Urothelium cell line (cell line): ENCODE data around the gene RASL10A.
"Not testable (repeated sequence)": the region's sequence is repeated elsewhere in the genome, so short reads cannot be mapped to it uniquely, and the experiment has no call there.

Experiments used
- DNase-seq: peaks from one replicate; pipeline ENCODE4 v3.0.0; 2011; ENCODE audit warnings: low spot score, mixed read lengths
- FAIRE-seq: peaks from 2 replicates; lab custom pipeline; 2011; peaks lifted over from hg19 to GRCh38; lab: Jason Lieb, UNC

The RASL10A gene, protein sequence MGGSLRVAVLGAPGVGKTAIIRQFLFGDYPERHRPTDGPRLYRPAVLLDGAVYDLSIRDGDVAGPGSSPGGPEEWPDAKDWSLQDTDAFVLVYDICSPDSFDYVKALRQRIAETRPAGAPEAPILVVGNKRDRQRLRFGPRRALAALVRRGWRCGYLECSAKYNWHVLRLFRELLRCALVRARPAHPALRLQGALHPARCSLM

DNA sequence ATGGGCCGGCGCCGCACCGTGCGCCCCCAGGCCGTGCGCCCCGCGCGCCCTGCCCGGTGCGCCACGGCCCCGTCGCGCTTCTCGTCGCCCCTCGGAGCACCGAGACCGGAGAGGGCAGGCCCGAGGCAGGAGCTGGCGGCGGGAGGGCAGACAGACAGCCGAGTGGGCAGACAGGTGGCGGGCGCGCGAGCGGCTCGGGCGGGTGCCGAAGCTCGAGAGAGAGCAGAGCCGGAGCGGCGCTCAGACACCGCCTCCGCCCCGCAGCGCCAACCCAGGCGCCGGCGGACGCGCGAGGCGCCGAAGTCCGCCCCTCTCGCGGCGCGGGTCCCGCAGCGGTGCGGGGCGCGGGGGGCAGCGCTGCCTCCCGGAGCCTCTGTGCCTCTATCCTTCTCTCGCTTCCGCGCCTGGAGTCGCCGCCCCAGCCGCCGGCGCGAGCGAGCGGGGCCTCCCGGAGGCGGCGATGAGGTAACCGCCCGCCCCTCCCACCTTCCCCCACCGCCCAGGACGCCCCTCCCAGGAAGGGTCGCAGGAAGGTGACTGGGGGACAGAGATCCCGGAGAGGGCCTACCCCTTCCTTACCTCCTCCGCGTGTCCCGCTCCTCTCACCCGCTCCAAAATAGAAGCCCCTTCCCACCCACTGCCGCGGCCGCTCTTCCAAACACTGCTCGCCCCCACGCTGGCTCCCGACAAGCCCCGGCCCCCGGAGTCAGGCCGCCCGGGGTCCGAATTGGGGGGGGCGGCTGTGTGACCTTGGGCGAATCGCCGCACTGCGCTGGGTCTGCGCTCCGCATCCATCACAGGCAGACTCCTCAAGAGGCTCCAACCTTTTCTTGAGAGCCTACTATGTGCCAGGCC is at the start of gene RASL10A:
Gene RASL10A (minus strand): TSS at position 412 of the 855 bp plus-strand sequence. CDS start 451 bp downstream, outside the sequence.
- FAIRE-seq (no peak), DNase-seq (no peak)

DNA sequence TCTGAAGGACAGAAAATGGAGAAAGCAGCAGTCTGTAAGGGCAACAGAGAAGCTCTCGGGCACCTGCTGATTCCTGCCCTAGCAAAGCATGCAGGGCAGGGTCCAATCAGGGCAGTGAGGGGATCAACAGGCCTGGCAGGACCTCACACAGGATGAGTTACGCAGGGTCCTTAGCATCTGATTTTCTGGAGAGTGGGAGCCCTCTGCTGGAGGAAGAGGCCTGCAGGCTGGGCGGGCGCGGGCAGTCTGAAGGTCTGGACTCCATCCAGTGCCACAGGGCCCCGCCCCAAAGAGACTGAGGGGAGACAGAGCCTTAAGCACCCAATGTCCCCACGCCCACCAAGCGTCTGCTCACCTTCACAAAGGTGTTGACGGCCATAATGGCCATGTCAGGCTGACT is 44.0 kb upstream of the RASL10A start:
- peak; percentile 35 for DNase-seq

DNA sequence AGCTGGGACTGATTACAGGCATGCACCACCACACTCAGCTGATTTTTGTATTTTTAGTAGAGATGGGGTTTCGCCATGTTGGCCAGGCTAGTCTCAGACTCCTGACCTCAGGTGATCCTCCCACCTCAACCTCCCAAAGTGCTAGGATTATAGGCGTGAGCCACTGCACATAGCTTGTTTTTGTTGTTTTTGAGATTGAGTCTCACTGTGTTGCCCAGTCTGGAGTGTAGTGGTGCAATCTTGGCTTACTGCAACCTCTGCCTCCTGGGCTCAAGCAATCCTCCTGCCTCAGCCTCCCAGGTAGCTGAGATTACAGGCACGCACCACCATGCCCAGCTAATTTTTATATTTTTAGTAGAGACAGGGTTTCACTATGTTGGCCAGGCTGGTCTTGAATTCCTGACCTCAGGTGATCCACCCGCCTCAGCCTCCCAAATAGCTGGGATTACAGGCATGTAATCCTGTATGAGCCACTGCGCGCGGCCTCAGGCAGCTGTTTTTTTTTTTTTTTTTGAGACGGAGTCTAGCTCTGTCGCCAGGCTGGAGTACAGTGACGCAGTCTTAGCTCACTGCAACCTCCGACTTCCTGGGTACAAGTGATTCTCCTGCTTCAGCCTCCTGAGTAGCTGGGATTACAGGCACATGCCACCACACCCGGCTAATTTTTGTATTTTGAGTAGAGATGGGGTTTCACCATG is 41.8 kb upstream of the RASL10A start:
- FAIRE-seq, DNase-seq: not testable (repeated sequence)

More for the DNA sequence above, 44.0 kb upstream of the RASL10A start:
- FAIRE-seq = no peak

DNA sequence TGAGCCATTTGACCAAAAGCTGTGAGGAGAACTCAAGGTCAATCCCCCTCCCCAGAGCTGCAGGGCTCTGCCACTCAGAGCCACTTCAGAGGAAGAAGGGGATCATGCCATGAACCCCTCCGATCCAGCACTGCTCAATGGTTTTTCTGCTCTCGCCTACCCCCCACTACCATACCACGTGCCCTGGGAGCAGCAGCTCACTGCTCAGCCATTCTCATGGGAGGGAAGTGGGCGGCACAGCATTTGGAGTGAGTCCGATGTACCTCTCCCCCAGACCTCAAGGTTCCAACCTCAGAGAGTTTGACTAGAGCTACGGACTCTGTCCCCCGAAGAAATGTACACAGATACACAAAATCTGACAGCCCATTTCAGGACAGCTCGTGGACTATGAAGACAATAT is 38.4 kb upstream of the RASL10A start:
- FAIRE-seq (no peak), DNase-seq (no peak)

DNA sequence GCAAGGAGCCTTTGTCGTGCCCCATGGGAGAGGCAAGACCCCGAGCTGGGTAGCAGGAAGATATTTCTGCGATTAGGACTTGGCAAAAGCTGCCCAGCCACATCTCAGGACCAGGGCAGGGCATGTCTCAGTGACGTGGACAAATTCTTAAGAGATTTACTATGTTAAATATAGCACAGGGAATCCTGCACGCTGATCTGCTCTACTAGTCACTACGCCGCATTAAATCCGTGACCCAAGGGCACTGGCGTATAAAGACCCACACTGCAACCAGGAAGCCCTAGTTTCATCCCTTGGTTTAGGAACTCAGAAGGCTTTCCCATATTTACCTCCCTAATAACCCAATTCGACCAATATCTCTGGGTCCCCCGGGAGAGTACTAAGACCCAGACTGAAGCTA is 37.8 kb upstream of the RASL10A start:
- DNase-seq (no peak), FAIRE-seq (no peak)

DNA sequence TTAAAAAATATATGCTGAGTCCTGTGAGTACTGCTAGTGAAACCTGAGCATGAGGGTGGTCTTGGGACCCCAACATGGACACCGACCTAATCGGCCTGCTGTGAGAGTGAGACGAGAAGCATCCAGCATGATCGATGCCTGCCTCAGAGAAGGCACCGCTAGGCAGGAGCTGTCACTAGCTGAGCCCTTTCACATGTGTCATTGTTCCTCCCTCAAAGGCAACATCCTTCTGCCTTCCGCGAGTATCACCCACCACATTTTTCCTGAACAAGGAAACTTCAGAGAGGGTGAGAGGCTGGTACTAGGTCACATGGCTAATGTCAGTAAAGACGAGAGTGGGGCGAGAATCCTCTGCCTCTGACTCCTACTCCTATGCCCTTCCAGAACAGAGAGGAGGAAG is 37.3 kb upstream of the RASL10A start:
- FAIRE-seq (no peak), DNase-seq (no peak)

DNA sequence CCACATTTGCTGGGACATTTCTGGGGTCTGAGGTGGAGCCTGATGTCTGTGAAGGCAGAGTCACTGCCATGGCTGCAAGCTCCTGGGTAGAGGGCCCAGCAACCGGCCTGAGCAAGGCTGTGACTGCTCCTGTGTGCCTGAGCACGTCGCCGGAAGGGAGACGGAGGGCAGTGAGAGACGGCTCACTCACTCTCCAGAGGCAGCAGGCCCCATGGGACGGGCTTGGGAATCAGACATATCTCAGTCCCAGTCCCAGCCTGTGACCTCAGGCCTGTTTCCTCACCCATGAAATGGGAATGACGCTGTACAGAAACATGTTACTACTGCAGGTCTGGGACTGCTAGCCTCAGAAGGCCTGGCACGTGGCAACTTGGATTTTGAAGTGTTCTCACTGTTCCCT is 36.4 kb upstream of the RASL10A start:
- no peak for FAIRE-seq
- no peak for DNase-seq

DNA sequence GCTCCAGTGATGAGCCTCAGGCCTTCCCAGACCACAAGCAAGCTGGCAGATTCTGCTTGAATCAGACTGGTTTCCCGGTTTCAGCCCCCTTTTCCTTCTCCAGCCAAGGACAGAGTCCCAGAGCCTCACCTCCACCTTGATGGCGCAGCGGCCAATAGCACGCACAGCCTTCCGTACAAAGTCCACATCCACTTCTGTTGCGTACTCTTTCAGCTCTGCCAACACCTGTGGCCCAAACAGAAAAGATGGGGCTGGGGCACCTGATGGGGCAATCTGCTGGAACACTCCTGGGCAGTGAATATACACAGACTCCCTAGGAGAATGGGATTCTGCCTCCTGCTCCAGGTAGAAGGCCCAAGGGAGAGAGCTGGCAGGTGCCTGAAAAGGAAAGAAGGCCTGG is 35.5 kb upstream of the RASL10A start:
- no peak for FAIRE-seq

DNA sequence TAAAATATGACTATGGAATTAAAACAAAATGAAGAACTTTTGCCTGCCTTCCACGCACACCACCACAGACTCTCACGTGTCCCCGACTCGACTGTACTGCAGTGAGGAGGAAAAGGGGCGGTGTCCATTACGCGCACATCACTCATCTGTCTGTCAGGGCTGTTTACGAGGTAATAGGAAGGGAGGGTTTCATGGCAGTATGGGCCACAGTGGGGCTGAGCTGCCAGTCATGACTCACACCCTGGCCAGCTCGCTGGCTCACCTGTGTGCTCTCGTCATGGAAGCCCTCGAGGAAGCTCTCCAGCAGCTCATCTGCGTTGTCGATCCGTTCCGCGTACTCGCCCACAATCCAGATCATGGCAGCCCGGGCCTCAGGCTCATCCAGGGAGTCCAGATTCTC is 33.5 kb upstream of the RASL10A start:
- no peak for FAIRE-seq

More for the DNA sequence above, 35.5 kb upstream of the RASL10A start:
- DNase-seq = no peak

DNA sequence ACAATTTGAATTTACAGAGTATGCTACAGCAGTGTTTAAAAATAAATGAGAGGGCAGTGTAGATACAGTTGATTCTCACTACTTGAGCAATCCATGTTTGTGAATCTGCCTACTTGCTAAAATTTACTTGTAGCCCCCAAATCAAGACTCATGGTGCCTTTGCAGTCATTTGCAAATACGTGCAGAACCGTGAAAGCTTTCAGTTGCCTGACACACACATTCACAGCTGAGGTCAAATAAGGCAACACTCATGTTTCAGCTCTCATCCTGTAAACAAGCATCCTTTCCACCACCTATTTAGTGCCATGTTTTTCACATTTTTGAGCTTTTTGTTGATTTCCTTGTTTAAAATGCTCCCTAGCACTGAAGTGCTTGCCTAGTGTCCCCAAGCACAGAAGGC is 32.5 kb upstream of the RASL10A start:
- DNase-seq (no peak), FAIRE-seq (no peak)

More for the DNA sequence above, 33.5 kb upstream of the RASL10A start:
- no peak for DNase-seq

DNA sequence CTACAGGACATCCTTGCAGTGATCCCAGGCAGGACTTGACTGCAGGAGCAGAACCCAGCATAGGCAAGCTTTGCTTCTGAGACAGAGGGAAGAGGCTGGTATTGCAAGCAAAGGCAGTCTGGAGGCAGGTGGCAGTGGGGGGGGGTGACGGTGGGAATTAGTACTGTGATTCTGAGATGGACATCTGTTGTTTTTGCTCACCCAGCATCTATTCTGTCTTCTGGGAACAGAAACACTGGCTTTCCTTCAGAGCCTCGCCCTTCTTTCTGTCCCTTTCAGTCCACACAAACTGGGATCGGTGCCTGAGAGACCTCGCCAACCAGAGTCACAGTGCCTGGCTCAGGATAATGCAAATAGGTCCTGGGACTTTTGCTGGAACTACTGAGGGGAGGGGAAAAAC is 31.2 kb upstream of the RASL10A start:
- no peak for FAIRE-seq
- no peak for DNase-seq

DNA sequence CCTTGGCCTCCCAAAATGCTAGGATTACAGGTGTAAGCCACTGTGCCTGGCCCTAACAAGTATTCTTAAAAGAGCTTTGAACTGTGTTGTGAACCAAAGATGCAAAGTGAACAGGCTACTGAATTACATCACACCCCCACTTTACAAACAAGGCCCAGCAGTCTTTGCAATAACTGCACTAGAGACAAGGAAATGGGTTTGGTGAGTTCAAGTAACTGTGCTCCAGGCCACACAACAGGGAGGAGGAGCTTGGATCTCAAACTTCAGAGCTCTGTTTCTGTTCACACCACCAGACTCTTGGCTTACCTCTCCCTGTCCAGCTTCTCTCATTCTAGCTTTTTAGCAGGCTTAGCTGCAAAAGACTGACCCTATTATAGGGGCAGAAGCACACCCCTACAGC is 30.4 kb upstream of the RASL10A start:
- FAIRE-seq = peak; percentile 48
- no peak for DNase-seq

DNA sequence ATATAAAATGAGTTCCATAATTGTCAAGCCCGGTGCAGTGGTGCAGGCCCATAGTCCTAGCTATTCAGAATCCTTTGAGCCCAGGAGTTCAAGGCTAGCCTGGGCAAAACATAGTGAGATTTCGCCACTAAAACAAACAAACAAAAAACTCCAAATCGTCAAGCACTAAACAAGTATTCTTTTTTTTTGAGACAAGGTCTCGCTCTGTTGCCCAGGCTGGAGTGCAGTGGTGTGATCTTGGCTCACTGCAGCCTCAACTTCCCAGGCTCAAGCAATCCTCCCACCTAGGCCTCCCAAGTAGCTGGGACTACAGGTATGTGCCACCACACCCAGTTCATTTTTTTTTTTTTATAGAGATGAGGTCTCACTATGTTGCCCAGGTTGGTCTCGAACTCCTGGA is 29.4 kb upstream of the RASL10A start:
- FAIRE-seq, DNase-seq: not testable (repeated sequence)

DNA sequence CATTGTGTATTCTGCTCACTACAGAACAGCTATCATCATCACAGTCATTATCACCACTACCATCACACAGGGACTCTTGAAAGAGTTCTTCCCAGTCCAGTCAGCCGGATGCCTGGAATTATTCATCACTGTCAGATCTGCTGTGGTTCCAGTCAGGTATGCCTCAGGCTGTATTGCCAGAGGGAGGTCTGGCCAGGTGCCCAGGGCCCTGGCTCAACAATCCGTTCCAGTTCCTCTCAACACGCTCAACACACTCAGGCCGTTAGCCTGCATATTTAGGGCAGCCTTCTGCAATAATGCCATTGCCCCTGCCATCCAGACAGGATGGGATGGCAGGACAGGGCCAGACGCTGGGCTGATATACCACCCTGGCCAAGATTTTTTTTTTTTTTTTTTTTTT is 28.6 kb upstream of the RASL10A start:
- DNase-seq = peak; percentile 96
- peak; percentile 37 for FAIRE-seq

DNA sequence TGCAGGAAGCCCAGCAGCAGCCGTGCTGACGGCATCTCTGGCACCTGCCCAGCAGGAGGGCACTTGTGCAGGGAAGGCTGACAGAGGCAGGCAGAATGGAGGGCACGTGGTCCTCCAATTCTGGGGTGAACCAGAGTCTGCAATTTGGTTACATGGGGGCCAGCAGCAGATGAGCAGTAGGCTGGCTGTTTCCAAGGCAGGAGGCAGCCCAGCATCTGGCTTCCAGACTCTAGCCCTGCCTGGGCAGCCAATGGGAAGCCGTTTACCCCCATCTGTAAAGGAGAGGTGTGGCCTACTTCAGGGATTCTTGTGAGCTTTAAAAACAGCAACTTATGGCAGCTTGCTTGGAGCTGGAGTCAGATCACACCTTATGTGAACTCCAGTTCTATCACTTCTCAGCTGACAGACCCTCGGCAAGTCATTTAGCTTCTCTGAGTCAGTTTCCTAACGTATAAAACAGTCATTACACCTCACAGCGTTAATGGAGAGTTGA is 27.9 kb upstream of the RASL10A start:
- FAIRE-seq (no peak), DNase-seq (peak; percentile 30)

DNA sequence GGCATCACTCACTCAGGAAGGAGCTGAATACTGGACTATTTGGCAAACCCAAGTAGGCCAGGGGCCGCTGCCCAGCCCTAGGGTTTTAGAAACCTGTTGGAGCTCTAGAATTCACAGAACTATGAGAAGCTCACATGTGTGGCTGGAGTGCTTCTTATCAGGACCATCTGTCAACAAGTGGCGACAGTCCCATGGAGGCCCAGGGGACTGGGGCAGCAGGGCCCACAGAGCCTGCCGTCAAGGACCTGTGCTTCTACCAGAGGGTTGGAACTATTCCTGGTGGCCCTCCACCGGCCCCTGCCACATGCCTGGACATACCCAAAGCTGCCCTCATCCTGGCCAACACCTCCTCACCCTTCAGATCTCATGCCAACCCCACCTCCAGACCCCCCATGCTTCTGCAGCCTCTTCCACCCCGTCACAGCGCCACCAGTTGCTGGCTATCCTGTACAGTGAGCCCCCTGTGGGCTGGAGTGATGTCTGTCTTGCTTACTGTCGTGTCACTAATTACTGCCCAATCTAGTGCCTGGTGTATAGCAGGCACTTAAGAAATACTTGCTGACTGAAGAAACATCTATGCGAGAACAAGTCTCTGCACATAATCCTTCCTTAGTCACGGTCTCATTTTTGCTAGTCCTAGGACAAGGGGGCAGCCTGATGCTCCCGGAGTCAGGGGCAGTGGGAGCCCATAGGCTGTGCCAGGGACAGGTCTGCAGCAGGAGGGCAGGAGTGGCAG is 27.2 kb upstream of the RASL10A start:
- FAIRE-seq = no peak
- DNase-seq = no peak

DNA sequence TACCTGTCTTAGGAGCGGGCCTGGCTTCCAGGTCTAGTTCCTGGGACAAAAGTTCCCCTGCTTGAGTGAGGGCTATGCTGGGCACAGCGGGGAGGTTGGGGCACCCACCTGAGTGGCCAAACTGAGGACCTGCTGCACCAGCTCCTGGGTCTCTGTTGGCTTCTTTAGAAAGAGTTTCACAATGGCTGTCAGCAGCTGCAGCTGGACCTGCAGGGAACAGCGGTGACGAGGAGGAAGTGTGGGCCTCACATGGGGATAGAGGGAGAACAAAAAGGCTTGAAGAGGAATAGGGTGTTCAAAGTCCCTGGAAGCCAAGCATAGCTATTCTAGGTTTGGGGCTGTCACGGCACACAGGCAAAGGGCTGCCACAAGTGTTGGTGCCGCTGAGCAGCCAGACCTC is 26.7 kb upstream of the RASL10A start:
- no peak for DNase-seq
- FAIRE-seq = no peak

DNA sequence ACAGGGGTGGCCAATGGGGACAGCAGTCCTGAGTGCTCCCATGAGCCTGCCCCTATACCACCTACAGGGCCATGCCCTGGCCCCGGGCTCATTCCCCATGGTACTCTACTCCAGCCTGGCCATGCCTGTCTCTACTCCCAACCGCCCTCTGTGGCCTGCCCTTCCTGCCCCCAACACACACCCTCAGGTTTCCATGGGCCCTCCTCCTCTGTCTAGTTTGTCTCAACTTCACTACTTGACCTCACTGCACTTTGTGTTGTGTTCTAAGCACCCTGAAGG is 26.3 kb upstream of the RASL10A start:
- DNase-seq = no peak
- peak; percentile 69 for FAIRE-seq

DNA sequence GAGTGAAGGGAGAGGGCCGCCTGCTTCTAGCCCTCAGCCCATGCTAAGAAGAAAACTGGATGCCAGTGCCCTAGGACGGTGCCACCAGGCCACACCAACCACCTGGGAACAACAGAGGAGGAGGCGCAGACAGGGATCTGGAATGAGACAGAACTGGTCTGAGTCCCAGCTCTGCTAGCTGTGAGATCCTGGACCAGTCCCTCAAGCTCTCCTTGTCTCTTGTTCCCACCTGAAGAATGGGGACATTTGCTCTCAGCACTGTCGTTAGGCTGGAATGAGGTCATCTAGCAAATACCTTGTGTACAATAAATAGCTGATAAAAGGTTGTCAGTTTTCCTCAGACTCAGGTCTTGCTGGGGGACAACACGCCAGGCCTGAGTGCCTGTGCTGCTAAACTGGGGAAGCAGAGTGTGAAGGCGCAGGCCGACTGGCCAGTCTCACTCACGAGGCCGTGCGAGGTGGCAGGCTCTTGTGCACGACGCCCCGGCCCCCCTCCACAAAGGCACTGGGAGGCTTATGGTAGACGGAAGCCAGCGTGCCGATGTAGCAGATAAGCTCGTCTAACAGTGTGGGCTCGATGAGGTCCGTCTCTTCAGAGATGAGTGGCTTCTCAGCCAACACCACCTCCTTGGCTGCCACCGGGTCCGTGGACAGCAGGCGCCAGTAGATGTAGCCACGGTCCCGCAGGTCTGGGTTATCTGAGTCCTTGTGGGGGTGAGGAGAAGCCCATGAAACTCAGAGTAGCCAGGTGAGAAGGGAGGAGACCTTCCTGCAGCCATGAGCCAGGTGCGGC is 25.8 kb upstream of the RASL10A start:
- FAIRE-seq (no peak), DNase-seq (no peak)

DNA sequence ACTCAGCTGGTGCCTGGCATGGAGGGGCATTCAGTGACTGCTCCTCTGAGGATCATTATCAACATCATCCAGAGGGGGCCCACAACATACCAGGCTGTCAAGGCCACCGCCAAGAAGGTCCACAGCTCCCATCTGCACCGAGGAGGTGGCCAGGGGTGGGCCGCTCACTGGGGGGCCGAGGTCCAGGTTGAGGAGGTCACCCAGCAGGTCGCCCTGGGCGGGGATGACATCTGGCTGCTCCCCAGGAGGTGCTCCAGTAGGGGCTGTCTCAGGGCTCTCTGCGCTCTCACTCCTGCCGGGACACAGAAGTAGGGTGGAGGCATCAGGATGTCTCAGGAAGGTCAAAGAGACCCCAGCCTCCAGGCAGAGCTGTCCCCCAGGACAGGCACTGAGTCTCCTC is 25.1 kb upstream of the RASL10A start:
- FAIRE-seq (no peak), DNase-seq (no peak)
